Mucosa of gallbladder (tissue), 1 donor: ENCODE data around the gene TOMT. TPM values are rescaled to one million over a fixed set of nuclear protein-coding genes. Genes with fewer than 3 reads are reported as not detected.

Source experiments
- DNase-seq: peaks from one replicate; pipeline ENCODE4 v3.0.0-alpha.2; 2020; ENCODE audit warnings: low spot score
- total RNA-seq: library from RNA; stranded (reverse); gene quantifications from one replicate; pipeline ENCODE4 v1.2.1, GENCODE V29; 2021
- donor health status: DM: no; HTN: no; CAD: no.

TOMT gene
- total RNA-seq, 1 donor from 2014 or later: not detected

GRCh38 chr11:72088076-72088808 lies 17.5 kb upstream of the TOMT start:
- no peak for DNase-seq

- DNase-seq: peak; percentile 79
Observed at GRCh38 chr11:72091292-72091691, 14.4 kb upstream of the TOMT start.

- DNase-seq: no peak
Observed at GRCh38 chr11:72098741-72099140, 7.0 kb upstream of the TOMT start.

- DNase-seq: no peak
Observed at GRCh38 chr11:72100009-72100408, 5.7 kb upstream of the TOMT start.

- no peak for DNase-seq
Observed at GRCh38 chr11:72100462-72100861, 5.3 kb upstream of the TOMT start.

- DNase-seq: no peak
Observed at GRCh38 chr11:72102162-72102561, 3.6 kb upstream of the TOMT start.

GRCh38 chr11:72102631-72102945 lies 3.1 kb upstream of the TOMT start:
- no peak for DNase-seq

- DNase-seq: peak; percentile 99
Observed at GRCh38 chr11:72102946-72103753, 2.6 kb upstream of the TOMT start, which contains the start of gene LAMTOR1. TSS of gene LAMTOR1 (minus strand) at chr11:72103297. CDS start at chr11:72103224, 73 bp downstream.

- no peak for DNase-seq
Observed at GRCh38 chr11:72103754-72104167, 2.0 kb upstream of the TOMT start.

- DNase-seq: no peak
Observed at GRCh38 chr11:72111300-72112142, 5.8 kb downstream of the TOMT start.

GRCh38 chr11:72112143-72112977 lies 6.6 kb downstream of the TOMT start, which contains the start of gene ANAPC15:
TSS of gene ANAPC15 (minus strand) at chr11:72112695. CDS start at chr11:72111276, 1,419 bp downstream.
- DNase-seq: peak; percentile 99

GRCh38 chr11:72112978-72113808 lies 7.5 kb downstream of the TOMT start:
- no peak for DNase-seq

- no peak for DNase-seq
Observed at GRCh38 chr11:72114570-72114969, 8.8 kb downstream of the TOMT start.

- DNase-seq: no peak
Observed at GRCh38 chr11:72116019-72116755, 10.5 kb downstream of the TOMT start.

GRCh38 chr11:72119198-72119597 lies 13.5 kb downstream of the TOMT start:
- no peak for DNase-seq

- no peak for DNase-seq
Observed at GRCh38 chr11:72120930-72121329, 15.2 kb downstream of the TOMT start.

GRCh38 chr11:72122607-72123006 lies 16.9 kb downstream of the TOMT start:
- no peak for DNase-seq

- no peak for DNase-seq
Observed at GRCh38 chr11:72123117-72123653, 17.5 kb downstream of the TOMT start.

- DNase-seq: no peak
Observed at GRCh38 chr11:72124046-72124445, 18.3 kb downstream of the TOMT start.
